Natural killer cell (primary cell): ENCODE results near the gene PTPN21. TPM values are rescaled to one million over a fixed set of nuclear protein-coding genes. Genes with fewer than 3 reads are reported as not detected.

ENCODE experiments used
- ATAC-seq, 3 donors: fragments of 150-1000 bp in 2 of 3; fragments of 200-7000 bp in 1 of 3; cut with Tn5 transposase; 1 replicate in 1 of 3; 2 replicates in 2 of 3; pipeline ENCODE4 v1.10.0; 2021; ENCODE audit warnings: mild to moderate bottlenecking in 2 of 3, moderate library complexity in 2 of 3
- DNase-seq, 2 donors: peaks; one replicate each; pipeline versions ENCODE4 v3.0.0 to v3.0.0-alpha.2; 2013 to 2021; ENCODE audit warnings: mixed read lengths in 1 of 2
- H3K27ac ChIP-seq: one replicate; pipeline ENCODE4 v1.5.1; 2013; ENCODE audit warnings: mild to moderate bottlenecking, low read length
- H3K27me3 ChIP-seq: one replicate; pipeline ENCODE4 v1.6.1; 2013; ENCODE audit warnings: low read length; ENCODE audit not compliant: control insufficient read depth, insufficient read depth
- H3K36me3 ChIP-seq: one replicate; pipeline ENCODE4 v1.6.1; 2013; ENCODE audit warnings: low read length; ENCODE audit not compliant: control insufficient read depth, insufficient read depth
- H3K4me1 ChIP-seq: one replicate; pipeline ENCODE4 v1.6.1; 2013; ENCODE audit warnings: low read length; ENCODE audit not compliant: control insufficient read depth, insufficient read depth
- H3K4me3 ChIP-seq: one replicate; pipeline ENCODE4 v1.5.1; 2013; ENCODE audit warnings: low read length
- H3K9me3 ChIP-seq: one replicate; pipeline ENCODE4 v1.6.1; 2013; ENCODE audit warnings: low read length; ENCODE audit not compliant: control insufficient read depth, insufficient read depth
- H3K27ac Mint-ChIP-seq, 2 donors: one replicate each; pipeline ENCODE4 v1.8.0; 2022; ENCODE audit warnings: mild to moderate bottlenecking in 2 of 2, mixed read lengths in 2 of 2, moderate library complexity in 1 of 2
- H3K27me3 Mint-ChIP-seq, 2 donors: one replicate each; pipeline ENCODE4 v1.8.0; 2022; ENCODE audit warnings: low read depth in 2 of 2, mixed read lengths in 2 of 2
- H3K36me3 Mint-ChIP-seq: one replicate; pipeline ENCODE4 v1.8.0; 2022; ENCODE audit warnings: mixed read lengths
- H3K4me1 Mint-ChIP-seq, 2 donors: one replicate each; pipeline ENCODE4 v1.8.0; 2022; ENCODE audit warnings: mixed read lengths in 2 of 2
- H3K4me3 Mint-ChIP-seq: one replicate; pipeline ENCODE4 v1.8.0; 2022; ENCODE audit warnings: mild to moderate bottlenecking, moderate library complexity, mixed read lengths
- H3K9me3 Mint-ChIP-seq, 2 donors: one replicate each; pipeline ENCODE4 v1.8.0; 2022; ENCODE audit warnings: mixed read lengths in 2 of 2
- WGBS: methylation state at CpG from one replicate; pipeline ENCODE4 v1.1.7; 2013; ENCODE audit warnings: missing lambda C conversion rate; ENCODE audit not compliant: insufficient coverage; 5-methylcytosine and 5-hydroxymethylcytosine counted together
- intact Hi-C: fragments of 100-400 bp; cut with micrococcal nuclease; formaldehyde crosslinking; loops from one replicate; pipeline ENCODE4 v1.14.2; 2022
- total RNA-seq, 4 donors: library from RNA; stranded (reverse); fragments of 120-200 nt in 1 of 4; gene quantifications; one replicate each; pipeline versions ENCODE4 v1.2.3 to v1.2.4, GENCODE V29; 2013 to 2022
- TF ChIP-seq, protein P1 (sequence below): fragments of 200-600 bp; IDR thresholded peaks from one replicate; pipeline ENCODE4 v1.8.0; 2022; ENCODE audit warnings: antibody characterized with exemption

The PTPN21 gene
- under 1 TPM in 1 of 3 donors, not detected in 2; 0.15 TPM for total RNA-seq
- total RNA-seq (2013): 0.02 TPM

- Mint-ChIP-seq H3K4me1 (peaks cover 12 to 15% of the 10 kb centered on the region in 2 donors), H3K27ac (peak within 1 kb of the TSS in 1 of 2 donors; percentile 27), H3K36me3 (no peaks in the 10 kb centered on the region), H3K27me3 (peaks cover 31 to 46% of the 10 kb centered on the region in 2 donors), H3K4me3 (peak within 1 kb of the TSS; percentile 85), H3K9me3 (no peaks in the 10 kb centered on the region)
- H3K9me3 ChIP-seq: no peaks in the 10 kb centered on the region
- no peak within 1 kb of the TSS for H3K27ac ChIP-seq
- no peak within 1 kb of the TSS for H3K4me3 ChIP-seq
- DNase-seq (peak in 1 of 2 donors; percentile 38), ATAC-seq (peak; percentile 45 to 54 (median 53))
- H3K36me3 ChIP-seq: no peaks in the 10 kb centered on the region
- under 1% methylated on average over 103 of the region's 103 CpGs for WGBS
- TF ChIP-seq, protein P1, sequence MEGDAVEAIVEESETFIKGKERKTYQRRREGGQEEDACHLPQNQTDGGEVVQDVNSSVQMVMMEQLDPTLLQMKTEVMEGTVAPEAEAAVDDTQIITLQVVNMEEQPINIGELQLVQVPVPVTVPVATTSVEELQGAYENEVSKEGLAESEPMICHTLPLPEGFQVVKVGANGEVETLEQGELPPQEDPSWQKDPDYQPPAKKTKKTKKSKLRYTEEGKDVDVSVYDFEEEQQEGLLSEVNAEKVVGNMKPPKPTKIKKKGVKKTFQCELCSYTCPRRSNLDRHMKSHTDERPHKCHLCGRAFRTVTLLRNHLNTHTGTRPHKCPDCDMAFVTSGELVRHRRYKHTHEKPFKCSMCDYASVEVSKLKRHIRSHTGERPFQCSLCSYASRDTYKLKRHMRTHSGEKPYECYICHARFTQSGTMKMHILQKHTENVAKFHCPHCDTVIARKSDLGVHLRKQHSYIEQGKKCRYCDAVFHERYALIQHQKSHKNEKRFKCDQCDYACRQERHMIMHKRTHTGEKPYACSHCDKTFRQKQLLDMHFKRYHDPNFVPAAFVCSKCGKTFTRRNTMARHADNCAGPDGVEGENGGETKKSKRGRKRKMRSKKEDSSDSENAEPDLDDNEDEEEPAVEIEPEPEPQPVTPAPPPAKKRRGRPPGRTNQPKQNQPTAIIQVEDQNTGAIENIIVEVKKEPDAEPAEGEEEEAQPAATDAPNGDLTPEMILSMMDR: no peak
- intact Hi-C loops: no loop called here
- H3K27me3 ChIP-seq: peaks cover 58% of the 10 kb centered on the region
- peaks cover 25% of the 10 kb centered on the region for H3K4me1 ChIP-seq
These were observed at the start of gene PTPN21 for GRCh38 chr14:88554457-88555286. Gene PTPN21, minus strand, starts transcription at chr14:88555007. Its CDS starts 4,590 bp downstream, at chr14:88550417.

DNA sequence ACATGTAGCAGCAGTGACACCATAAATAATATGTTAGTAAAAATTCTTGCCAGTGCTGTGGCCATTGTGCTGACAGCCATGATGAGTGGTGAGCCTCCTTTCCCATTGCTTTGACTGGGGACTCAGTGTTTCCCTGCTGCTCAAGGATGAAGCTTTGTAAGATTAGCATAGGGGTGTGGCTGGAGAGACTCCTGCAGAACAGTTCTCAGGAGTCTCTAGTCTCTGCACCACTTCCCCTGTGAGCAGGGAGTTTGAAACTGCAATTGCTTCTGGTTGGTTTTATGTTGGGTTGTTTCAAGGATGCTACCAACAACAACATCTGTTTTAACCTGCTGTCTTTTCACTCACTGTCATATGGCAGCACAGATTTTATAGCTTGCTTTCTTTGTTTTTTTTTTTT, 49.4 kb upstream of the PTPN21 start:
- no peaks in the 10 kb centered on the region for H3K27me3 ChIP-seq
- H3K4me3 Mint-ChIP-seq: no peak overlapping the region
- no peak overlapping the region for H3K27ac ChIP-seq
- H3K9me3 ChIP-seq: no peaks in the 10 kb centered on the region
- H3K4me3 ChIP-seq: no peak overlapping the region
- H3K4me1 ChIP-seq: no peaks in the 10 kb centered on the region
- H3K36me3 Mint-ChIP-seq: peaks cover 36% of the 10 kb centered on the region
- TF ChIP-seq, protein P1: no peak
- H3K36me3 ChIP-seq: peaks cover 68% of the 10 kb centered on the region
- H3K27me3 Mint-ChIP-seq: no peaks in the 10 kb centered on the region
- no peak overlapping the region for H3K27ac Mint-ChIP-seq
- DNase-seq: no peak
- ATAC-seq: no peak
- peaks cover 19 to 25% of the 10 kb centered on the region in 2 donors for H3K4me1 Mint-ChIP-seq
- no peaks in the 10 kb centered on the region for H3K9me3 Mint-ChIP-seq
- intact Hi-C loops: no loop called here

DNA sequence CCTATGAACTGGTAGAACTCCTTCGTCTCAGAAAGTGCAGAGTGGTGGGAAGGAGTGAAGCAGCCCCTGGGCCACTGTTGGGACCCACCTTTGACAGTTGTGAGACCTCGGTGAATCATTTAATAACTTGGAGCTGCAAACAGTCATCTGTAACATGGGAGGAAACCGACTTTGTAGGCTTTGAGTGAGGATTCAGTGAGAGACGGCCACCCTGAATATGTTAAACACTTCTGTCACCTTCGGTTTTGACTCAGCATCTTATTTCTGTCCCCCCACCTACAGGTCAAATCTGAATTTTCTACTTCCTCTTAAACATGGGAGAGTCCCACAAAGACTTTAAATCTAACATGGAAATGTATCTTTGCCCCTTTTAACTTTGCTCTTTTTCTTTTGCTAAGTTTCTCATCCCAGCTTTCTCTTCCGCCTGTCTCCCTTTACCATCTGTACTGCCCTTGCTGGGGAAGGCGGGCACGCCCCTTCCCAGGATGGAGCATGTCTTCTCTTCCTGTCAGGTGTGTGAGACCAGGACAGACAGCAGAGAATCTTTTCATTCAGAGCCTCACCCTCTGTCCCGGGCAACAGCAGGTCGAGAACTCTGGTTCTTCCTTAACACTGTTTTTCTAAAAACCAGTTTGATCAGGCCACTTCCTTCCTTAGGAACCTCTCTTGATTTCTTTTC, 45.1 kb upstream of the PTPN21 start:
- no peaks in the 10 kb centered on the region for H3K9me3 ChIP-seq
- TF ChIP-seq, protein P1: no peak
- ATAC-seq (no peak), DNase-seq (no peak)
- Mint-ChIP-seq H3K4me3 (no peak overlapping the region), H3K27ac (peak overlapping the region in 1 of 2 donors; percentile 5), H3K27me3 (no peaks in the 10 kb centered on the region), H3K4me1 (peaks cover 9 to 19% of the 10 kb centered on the region in 2 donors), H3K9me3 (no peaks in the 10 kb centered on the region), H3K36me3 (peaks cover 40% of the 10 kb centered on the region)
- 57% methylated on average over 10 of the region's 10 CpGs for WGBS
- no peak overlapping the region for H3K4me3 ChIP-seq
- H3K36me3 ChIP-seq: peaks cover 53% of the 10 kb centered on the region
- no peaks in the 10 kb centered on the region for H3K4me1 ChIP-seq
- H3K27me3 ChIP-seq: no peaks in the 10 kb centered on the region
- intact Hi-C loops: no loop called here
- no peak overlapping the region for H3K27ac ChIP-seq
